ENCODE results near the gene CAB39. TPM values are rescaled to one million over a fixed set of nuclear protein-coding genes. Genes with fewer than 3 reads are reported as not detected.

The CAB39 gene
- total RNA-seq, 1 donor: 31.0 TPM

Small RNA genes lying within 50 kb of the gene (small RNA-seq; reads per million reads assigned to genes)
- gene BANF1P3 (not detected), gene RNU6-268P (not detected)

Other genes starting within 250 kb of the CAB39 start
- 318 TPM for gene ITM2C, start 152.1 kb downstream of the CAB39 start, total RNA-seq
- 0.81 TPM for gene GPR55, start 212.4 kb downstream of the CAB39 start, total RNA-seq